CD4-positive, alpha-beta T cell treated with Interleukin-17A for 4 hours (primary cell): ENCODE measurements around the gene RNF111.
A peak's percentile ranks its signal among the peaks of the same experiment; 100 is the strongest.
"Not testable (repeated sequence)": the region's sequence is repeated elsewhere in the genome, so short reads cannot be mapped to it uniquely, and the experiment has no call there.

Experiments
- DNase-seq: peaks from one replicate; pipeline ENCODE4 v3.0.0-alpha.2; 2020; ENCODE audit warnings: mixed read lengths

Gene RNF111

DNA sequence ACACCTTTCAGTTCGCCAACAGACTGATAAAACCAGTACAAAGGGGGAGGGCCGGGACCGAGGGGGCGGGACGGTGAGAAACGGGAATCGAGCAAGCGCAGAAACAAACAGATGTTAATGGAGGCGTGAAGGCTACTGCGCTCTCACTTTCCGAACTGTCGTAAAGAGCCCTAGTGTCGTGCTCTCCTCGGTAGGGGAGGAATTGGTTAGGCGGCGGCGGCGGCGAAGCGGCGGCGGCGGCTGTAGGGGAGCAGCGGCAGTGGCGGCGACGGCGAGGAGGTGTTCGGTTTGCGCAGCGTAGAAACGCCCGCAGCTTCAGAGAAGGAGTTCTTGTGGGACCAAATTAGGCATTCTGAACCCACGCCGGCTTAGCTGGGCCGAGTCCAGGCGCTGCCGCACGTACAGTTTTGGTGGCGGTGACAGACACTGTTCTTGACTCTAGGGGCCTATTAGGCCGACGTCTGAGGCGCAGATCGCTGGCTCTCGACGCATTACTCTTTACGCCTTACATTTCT is at the start of gene RNF111:
Gene RNF111, plus strand, starts transcription at position 173 of the 515 bp plus-strand sequence. CDS start 43,160 bp downstream, outside the sequence.
- DNase-seq: peak; percentile 92

DNA sequence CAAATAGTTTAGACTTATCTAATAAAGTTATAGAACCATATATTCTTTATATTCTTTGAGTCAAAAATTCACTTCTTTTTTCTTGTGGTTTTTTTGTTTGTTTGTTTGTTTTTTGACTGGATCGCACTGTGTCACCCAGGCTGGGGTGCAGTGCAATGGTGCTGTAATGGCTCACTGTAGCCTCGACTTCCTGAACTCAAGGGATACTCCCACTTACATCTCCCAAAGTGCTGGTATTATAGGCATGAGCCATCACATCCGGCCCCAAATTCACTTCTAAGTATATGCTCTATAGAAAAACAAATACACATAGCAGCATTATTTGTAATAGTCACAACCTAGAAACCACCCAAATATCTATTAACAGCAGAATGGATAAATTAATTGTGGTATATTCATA is 40.3 kb upstream of the RNF111 start:
- no peak for DNase-seq

DNA sequence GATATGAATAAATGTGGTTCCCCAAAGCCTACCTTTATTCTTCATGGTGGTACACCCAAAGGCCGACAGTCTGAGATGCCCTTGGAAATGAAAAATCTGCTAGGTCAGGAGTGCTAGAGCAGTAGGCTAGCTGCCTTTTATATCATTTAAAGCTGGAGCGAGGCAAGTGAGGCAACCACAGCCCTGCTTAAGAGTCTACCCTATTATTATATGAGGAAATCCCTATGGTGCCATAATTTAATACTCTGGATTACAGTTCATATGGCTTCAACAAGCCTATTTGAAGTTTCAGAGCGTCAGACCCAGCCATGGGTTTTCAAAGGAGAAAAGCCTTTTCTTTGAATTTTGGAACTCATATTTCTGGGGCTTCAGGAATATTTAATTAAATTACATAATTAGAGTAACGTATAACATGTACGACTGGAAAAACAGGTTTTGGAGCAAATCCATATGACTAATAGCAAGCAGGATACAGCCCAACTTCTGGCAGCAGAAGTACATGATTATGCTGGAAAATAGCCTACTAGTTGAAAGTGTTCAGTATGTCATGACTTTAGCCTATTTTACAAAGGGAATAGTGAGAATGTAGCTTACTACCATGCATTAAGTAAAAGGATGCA is 36.0 kb upstream of the RNF111 start:
- no peak for DNase-seq

DNA sequence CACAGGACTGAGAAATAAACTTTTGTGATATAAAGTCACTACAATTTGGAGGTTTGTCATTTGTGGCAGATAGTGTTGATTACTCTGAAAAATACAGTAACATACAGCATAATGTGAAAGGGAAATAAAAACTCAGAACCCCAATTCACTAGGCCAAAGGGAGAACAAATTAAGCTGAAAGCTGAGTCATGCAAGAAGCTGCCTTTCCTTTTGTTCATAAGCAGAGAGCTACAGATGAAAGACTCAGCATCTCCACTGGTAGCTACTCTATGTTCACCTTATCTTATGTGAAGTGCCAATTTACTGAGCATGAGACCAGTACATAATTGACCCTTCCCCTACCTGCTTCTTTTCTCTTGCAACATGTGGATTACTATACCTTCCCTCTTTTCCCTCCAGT is 34.7 kb upstream of the RNF111 start:
- no peak for DNase-seq

DNA sequence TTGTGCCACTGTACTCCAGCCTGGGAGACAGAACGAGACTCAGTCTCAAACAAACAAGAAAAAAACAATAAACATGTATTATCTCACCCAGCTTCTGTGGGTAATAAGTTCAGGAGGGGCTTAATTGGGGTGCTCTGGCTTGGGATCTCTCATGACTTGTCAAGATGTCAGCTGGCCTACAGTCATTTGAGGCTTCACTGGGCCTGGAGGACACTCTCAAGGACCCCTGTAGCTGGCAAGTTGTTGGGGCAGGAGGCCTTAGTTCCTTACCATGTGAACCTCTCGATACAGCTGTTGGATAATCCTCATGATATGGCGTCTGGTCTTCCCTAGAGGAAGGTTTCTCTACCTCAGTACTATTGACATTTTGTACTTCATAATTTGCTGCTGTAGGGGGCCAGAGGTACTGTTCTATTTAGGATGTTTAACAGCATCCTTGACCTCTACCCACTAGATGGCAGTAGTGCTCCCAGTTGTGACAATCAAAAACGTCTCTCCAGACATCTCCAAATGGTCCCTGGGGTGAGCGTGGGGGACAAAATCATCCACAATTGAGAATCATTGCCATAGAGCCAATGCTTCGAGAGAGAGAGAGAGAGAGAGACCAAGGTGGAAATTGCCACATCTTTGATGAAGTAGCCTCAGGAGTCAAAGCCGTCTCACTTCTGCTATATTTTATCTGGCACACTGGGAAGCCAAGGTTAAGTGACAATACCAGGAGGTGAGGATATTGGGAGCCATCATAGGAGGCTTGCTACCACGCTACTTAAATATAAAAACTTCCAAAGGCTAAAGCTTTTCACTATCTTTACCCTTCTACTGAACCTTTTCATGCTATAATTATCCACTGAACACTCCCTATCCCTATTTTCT is 30.1 kb upstream of the RNF111 start:
- peak; percentile 76 for DNase-seq

DNA sequence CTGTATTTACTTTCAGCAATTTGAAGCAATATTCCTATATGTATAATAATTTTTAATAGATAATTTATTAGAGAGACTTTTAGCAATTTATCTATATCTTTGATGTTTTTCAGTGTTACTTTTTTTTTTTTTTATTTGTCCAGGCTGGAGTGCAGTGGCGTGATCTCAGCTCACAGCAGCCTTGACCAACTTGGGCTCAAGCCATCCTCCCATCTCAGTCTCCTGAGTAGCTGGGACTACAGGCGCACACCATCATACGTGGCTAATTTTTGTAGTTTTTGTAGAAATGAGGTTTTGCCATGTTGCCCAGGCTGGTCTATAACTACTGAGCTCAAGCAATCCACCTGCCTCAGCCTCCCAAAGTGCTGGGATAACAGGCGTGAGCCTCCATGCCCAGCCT is 28.7 kb upstream of the RNF111 start:
- DNase-seq: no peak

DNA sequence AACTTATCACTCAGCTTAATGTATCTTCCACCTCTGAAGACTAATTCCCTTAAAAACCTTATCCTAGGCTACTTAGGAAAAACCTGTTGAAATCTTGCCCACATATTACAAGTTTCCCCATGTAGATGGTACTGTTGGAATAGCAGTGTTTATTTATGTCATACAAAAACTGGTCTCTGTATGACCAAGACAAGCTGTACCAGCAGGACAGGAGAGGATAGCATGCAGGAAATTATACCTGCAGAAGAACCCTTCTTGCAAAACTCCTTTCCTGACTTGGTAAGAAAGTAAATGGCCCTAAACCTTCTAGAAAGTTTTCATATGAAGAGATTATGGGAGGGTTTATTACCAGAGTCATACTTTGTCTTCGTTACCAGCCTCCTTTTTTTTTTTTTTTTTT is 25.3 kb upstream of the RNF111 start:
- DNase-seq: no peak

DNA sequence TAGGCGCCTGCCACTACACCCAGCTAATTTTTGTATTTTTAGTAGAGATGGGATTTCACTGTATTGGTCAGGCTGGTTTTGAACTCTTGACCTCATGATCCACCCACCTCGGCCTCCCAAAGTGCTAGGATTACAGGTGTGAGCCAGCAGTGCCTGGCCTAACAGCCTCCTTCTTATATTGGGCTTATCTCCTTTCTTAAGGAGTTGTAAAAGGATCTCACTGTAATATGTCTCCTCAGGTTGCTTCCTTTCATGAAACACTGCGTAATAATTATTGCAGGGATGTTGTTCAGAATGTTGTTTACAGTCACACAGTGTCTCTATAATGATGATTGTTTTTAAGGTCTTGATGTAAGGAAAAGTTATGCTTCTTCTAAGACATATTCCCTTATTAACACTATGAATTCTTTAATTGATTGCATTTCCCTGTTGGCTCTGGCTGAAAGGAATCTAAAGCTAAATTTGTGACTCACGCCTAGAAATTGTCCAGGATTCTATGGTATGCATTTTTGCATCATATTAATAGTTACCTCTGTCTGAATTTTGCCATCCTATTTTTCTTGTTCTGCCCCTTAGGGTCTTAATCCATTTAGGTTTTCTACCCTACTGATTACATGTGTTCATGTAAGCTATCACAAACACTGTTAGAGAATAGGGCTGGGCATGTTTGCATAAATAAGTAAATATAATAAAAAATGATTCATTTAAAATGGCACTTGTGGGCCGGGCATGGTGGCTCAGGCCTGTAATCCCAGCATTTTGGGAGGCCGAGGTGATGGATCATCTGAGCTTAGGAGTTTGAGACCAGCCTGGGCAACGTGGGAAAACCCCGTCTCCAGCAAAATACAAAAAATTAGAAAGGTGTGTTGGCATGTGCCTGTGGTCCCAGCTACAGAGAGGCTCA is 24.5 kb upstream of the RNF111 start:
- no peak for DNase-seq

DNA sequence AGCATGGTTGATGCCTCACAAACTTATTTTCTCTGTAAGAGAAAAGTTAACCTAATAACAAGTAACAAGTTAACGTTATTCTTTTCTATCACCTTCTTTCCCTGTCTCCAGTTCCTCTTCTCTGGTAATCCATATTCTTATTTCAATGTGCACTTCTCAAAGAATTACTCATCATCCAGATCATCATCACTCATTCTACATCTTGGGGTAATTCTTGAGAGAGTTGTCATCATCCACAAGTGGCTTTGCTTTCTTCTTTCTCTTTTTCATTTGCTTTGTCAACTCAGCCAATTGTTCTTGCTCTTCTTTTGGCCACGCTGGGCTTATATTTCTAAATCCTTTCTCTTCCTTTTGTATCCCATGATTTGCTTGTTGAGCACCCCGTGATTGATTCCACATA is 20.8 kb upstream of the RNF111 start:
- no peak for DNase-seq

DNA sequence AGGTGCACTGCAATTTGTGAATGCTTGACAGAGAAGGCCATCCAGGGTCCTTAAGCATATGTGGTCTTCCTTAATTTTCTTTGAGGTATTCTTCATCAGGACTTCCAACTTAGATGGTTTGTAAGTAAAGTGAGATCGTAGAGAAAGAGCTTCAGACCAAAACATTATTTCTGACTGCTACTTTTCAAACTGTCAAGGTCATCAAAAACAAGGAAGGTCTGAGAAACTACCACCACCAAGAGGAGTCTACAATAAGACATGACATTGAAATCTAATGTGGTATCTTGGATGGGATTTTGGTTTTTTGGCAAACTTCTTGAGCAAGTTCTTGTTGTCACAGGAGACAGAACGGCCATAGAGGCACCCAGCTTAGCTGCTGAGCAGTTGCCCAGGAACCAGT is 20.0 kb upstream of the RNF111 start:
- DNase-seq: no peak

DNA sequence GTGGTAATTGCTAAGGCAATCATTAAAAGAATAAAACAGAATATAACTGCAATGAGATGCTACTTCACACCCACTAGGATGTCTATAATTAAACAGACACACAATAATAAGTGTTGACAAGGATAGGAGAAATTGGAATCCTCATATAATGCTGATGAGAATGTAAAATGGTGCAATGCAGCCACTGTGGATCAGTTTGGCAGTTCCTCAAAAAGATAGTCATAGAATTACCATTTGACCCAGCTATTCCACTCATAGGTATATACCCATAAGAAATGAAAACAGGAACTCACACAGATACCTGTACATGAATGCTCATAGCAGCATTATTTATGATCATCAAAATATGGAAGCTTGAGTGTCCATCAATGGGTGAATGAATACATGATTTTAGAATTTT is 9.6 kb upstream of the RNF111 start:
- no peak for DNase-seq

DNA sequence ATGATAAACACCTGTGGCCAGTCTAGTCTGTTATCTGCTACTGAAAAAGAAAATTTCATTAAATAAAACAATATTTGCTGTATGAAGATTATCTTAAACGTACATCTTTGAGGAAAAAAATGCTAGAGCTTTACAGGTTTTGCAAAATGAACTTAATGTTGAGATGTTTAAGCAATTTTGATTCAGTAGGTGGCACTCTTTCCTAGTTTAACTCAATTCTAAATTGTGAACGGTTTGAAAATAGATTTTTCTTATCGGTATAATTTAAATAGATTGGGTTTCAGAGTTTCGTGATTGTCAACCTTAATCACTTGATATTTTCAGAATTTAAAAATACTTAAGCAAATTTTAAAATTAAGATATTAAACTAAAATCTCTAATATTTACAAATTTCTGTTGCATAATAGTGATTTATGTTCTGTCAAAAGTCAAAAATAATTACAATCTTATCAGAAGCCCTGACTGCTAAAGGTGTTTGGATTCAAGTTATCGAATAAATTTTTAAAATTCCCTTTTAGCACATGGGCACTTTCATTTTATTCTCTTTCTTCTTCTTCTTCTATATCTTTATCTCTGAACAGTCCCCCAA is 7.0 kb upstream of the RNF111 start:
- DNase-seq: no peak

DNA sequence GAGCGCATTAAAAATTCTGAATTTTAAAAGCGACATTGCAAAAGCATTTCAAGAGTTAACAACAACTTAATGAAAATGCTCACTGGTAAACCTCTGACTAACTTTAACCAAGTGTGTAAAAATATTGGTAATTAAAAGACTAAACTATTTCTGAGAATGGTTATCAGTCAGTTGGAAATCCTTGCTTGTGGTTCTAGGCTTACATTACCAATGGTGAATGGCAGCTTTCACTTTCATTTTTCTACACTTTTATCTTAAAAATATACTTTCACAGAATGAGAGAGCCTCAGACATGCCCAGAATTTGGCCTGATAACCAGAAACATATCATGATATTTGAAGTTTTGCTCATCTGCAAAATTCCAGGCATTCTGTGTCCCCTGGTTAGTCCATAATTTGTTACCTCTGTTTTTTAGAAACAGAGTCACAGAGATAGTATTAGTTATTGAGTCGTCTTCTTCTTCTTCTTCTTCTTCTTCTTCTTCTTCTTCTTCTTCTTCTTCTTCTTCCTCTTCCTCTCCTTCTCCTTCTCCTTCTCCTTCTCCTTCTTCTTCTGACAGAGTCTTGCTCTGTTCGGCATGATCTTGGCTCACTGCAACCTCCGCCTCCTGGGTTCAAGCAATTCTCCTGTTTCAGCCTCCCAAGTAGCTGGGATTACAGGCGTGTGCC is 5.5 kb upstream of the RNF111 start:
- DNase-seq: no peak

DNA sequence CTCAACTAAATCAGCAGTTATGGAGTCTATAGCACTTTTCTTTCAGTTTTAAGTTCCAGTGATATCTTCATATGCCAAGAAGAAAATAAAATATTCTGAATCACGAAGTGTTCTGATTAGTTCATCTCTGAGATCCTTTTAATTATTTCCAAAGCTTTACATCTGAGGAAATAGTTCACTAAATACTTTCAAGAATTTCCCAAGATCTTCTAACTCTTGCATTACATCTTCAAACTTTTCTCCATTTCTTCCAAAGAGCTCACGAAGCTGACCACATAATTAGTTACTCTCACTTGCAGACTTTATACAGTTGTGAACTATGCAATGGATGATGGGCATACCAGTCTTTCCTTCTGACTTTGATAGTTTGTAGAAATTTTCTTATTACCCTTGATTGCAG is 4.2 kb upstream of the RNF111 start:
- no peak for DNase-seq

DNA sequence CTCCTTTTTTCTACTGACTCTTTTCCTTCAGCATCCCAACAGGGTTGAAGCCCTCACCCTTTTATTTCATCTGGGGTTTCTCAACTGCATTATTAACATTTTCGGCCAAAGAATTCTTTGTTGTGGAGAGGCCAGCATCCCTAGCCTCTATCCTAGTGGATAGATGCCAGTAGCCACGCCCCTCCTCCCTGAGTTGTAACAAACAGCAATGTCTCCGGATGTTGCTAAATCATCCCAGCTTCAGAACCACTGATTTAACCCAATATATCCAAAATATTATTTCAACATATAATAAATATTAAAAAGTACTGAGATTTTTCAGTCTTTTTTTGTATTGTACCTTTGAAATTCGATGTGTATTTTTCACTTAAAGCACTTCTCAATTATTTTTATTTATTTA is 2.0 kb upstream of the RNF111 start:
- DNase-seq: no peak

DNA sequence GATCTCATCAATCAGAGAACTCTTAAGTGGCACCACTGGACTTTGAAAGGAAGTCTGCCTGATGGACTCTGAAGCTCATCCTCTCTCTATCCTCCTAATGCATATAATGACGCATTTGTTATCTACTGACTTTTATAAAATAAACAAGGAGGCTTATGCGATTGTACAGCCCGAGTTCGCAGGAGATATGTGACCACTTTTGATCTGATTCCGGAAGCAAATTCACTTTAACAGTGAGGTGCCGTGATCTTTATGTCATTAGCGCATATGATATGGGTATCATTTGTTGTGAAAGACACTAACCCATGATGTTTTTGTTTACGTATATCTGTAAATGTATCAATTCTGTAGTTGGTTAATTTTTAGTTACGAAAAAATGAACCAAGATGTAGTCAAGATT is 427 bp upstream of the RNF111 start:
- peak; percentile 14 for DNase-seq

DNA sequence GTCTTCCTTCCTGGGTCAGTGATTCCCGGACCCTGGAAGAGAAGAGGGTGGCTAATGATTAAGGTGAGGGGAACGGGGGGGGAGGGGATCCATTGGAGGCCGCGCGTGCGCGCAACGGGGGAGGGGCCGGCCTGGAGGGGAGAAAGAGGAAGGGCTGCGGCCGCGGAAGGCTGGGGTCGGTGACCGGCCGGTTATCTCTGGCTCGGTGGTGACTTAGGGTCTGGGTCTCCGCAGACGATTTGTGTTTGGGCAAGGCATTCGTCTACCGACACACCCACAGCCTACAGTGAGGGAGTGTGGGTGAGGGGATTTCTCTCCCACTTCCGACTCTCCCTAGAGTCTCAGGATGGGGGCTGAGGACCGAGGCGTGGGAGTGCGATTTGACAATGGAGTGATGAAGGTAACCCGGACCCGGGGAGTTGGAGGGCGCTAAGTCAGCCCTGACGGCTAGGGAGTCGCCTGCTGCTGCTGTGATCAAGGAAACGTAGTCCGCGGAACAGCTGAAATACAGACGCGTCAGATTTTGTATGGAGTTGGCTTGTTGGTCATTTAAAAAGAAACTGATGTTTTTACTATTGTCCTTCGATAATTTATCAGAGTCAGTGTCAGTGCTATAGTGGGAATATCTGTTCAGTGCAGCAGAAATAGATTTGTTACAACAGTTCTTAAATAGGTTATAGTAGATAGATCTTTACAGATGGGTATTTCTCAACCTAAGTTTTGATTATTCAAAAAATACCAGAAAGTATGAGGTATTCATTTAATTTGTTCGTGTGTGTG is 733 bp downstream of the RNF111 start:
- DNase-seq: peak; percentile 71

DNA sequence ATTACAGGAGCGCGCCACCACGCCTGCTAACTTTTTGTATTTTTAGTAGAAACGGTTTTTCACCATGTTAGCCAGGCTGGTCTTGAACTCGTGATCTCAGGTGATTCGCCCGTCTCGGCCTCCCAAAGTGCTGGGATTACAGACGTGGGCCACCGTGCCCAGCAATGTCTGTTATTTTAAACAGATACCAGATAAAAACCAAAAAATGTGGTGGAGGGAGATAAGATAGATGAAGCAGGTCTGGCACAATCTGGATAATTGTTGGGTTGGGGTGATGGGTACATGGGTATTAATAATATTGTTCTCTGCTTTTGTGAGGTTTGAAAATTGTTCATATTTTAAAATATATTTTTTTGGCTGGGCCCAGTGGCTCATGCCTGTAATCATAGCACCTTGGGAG is 4.7 kb downstream of the RNF111 start:
- DNase-seq: no peak

DNA sequence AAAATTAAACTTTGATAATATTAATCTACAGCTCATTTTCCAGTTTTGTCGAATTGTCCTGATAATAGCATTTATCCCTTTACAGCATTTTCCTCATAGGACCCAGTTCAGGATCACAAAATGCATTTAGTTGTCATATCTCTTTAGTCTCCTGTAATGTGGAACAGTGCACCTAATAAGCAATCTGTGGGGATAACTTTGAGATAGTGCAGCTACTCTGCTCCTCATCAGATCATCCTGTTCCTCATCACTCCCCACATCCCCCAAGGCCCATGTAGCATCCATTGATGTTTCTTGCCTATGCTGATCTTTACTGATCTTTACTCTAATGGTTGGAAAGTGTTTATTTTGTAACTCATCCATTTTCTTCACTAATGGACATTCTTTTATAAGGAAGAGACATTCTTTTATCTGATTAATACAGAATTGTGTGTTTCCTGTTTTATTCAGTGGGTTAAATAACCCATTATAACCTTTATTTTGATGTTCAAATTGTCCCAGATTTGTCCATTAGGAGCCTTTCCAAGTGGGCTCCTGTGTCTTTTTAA is 7.5 kb downstream of the RNF111 start:
- no peak for DNase-seq

DNA sequence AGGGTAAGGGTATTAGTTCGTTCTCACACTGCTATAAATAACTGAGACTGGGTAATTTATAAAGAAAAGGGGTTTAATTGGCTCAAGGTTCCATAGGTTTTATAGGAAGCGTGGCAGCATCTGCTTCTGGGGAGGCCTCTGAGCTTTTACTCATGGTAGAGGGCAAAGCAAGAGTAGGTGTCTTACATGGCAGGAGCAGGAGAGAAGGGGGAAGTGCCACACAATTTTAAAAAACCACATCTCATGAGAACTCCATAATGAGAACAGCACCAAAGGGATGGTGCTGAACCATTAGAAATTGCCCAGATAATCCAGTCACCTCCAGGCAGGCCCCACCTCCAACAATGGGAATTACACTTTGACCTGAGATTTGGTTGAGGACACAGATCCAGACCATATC is 12.2 kb downstream of the RNF111 start:
- no peak for DNase-seq

DNA sequence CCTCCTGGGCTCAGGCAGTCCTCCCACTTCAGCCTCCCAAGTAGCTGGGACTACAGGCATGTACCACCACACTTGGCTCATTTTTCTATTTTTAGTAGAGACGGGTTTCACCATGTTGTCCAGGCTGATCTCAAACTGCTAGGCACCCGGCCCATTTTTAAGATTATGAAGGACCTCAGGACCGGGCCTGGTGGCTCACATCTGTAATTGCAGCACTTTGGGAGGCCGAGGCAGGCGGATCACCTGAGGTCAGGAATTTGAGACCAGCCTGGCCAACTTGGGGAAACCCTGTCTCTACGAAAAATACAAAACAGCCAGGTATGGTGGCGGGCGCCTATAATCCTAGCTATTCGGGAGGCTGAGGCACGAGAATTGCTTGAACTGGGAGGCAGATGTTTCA is 12.8 kb downstream of the RNF111 start:
- not testable (repeated sequence) for DNase-seq
